Adrenal gland (tissue), 5 donors: ENCODE results near the gene TLE3.

Experiments used
- POLR2A ChIP-seq, 2 donors: fragments of 450-650 bp; IDR thresholded peaks; one replicate each; pipeline ENCODE4 v1.6.1; 2017; ENCODE audit warnings: antibody characterized with exemption in 2 of 2, mild to moderate bottlenecking in 2 of 2, moderate library complexity in 1 of 2
- TF ChIP-seq, protein P1 (sequence below), 6 experiments: fragments of 450-650 bp in 4 of 6; fragments of 200-600 bp in 2 of 6; sonication (generic) in 1 of 6; IDR thresholded peaks; 1 replicate in 5 of 6; 2 replicates in 1 of 6; pipeline versions ENCODE4 v1.5.1 to v1.8.0; 2016 to 2021; ENCODE audit warnings: antibody characterized with exemption in 6 of 6, mild to moderate bottlenecking in 2 of 6, moderate library complexity in 1 of 6
- donor health status: DM: no; HTN: no; CAD: no.

- TF ChIP-seq, protein P1, sequence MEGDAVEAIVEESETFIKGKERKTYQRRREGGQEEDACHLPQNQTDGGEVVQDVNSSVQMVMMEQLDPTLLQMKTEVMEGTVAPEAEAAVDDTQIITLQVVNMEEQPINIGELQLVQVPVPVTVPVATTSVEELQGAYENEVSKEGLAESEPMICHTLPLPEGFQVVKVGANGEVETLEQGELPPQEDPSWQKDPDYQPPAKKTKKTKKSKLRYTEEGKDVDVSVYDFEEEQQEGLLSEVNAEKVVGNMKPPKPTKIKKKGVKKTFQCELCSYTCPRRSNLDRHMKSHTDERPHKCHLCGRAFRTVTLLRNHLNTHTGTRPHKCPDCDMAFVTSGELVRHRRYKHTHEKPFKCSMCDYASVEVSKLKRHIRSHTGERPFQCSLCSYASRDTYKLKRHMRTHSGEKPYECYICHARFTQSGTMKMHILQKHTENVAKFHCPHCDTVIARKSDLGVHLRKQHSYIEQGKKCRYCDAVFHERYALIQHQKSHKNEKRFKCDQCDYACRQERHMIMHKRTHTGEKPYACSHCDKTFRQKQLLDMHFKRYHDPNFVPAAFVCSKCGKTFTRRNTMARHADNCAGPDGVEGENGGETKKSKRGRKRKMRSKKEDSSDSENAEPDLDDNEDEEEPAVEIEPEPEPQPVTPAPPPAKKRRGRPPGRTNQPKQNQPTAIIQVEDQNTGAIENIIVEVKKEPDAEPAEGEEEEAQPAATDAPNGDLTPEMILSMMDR (IDR thresholded peaks at IDR 0.05), result no peak
- no peak for TF ChIP-seq POLR2A (IDR thresholded peaks at IDR 0.05)
These were observed 36.2 kb upstream of the TLE3 start for GRCh38 chr15:70133781-70134421.
